OCI-LY3 (cell line): Measurements from ENCODE around the gene CTNNBL1.
A peak's percentile ranks its signal among the peaks of the same experiment; 100 is the strongest.

ENCODE experiments used
- H2AFZ ChIP-seq: fragments of 200-600, 300-600 bp; shearing (Covaris generic); 2 replicates; pipeline ENCODE4 v1.6.0; 2014; ENCODE audit warnings: antibody characterized with exemption, low read depth, low read length
- H3K27ac ChIP-seq: fragments of 200-600, 300-600 bp; sonication (generic); 2 replicates; pipeline ENCODE4 v1.5.1; 2014; ENCODE audit warnings: mild to moderate bottlenecking, low read length, moderate library complexity, mixed read lengths
- H3K27me3 ChIP-seq: fragments of 200-600, 300-600 bp; sonication (generic); 2 replicates; pipeline ENCODE4 v1.6.1; 2014; ENCODE audit warnings: low read depth, low read length, mixed read lengths
- H3K36me3 ChIP-seq: fragments of 200-600, 300-600 bp; sonication (generic); replicated peaks from 2 replicates; pipeline ENCODE3; 2014; ENCODE audit warnings: low read depth, low read length, mixed read lengths
- H3K4me1 ChIP-seq: fragments of 300-600, 200-600 bp; sonication (generic); 2 replicates; pipeline ENCODE4 v1.6.1; 2014; ENCODE audit warnings: low read length, mixed read lengths
- H3K4me2 ChIP-seq: fragments of 200-600, 300-600 bp; sonication (generic); 2 replicates; pipeline ENCODE4 v1.6.1; 2014; ENCODE audit warnings: low read length, mixed read lengths
- H3K4me3 ChIP-seq: fragments of 300-600, 200-600 bp; sonication (generic); 2 replicates; pipeline ENCODE4 v1.5.1; 2014; ENCODE audit warnings: antibody characterized with exemption, mild to moderate bottlenecking, low read length, moderate library complexity
- H3K79me2 ChIP-seq: fragments of 300-600, 200-600 bp; shearing (Covaris generic); 2 replicates; pipeline ENCODE4 v1.6.1; 2014; ENCODE audit warnings: mild to moderate bottlenecking, low read length, mixed read lengths
- H3K9ac ChIP-seq: fragments of 300-600, 200-600 bp; shearing (Covaris generic); 2 replicates; pipeline ENCODE4 v1.6.0; 2014; ENCODE audit warnings: mild to moderate bottlenecking, low read length, moderate library complexity
- H3K9me3 ChIP-seq: fragments of 200-600, 300-600 bp; shearing (Covaris generic); 2 replicates; pipeline ENCODE4 v1.6.1; 2014; ENCODE audit warnings: low read length, mixed read lengths; ENCODE audit not compliant: insufficient read depth
- H4K20me1 ChIP-seq: fragments of 200-600, 300-600 bp; sonication (generic); 2 replicates; pipeline ENCODE4 v1.6.1; 2016; ENCODE audit warnings: low read length, mixed read lengths; ENCODE audit not compliant: insufficient read depth
- EZH2phosphoT487 ChIP-seq: fragments of 200-600 bp; shearing (Covaris generic); IDR thresholded peaks from 2 replicates; pipeline ENCODE4 v1.6.1; 2018; ENCODE audit warnings: antibody characterized with exemption, mixed run types, low read depth
- TF ChIP-seq, protein P1 (sequence below): fragments of 200-600, 300-600 bp; sonication (generic); IDR thresholded peaks from 2 replicates; pipeline ENCODE4 v1.5.1; 2014; ENCODE audit warnings: antibody characterized with exemption, low read length, low read depth

CTNNBL1 gene

DNA sequence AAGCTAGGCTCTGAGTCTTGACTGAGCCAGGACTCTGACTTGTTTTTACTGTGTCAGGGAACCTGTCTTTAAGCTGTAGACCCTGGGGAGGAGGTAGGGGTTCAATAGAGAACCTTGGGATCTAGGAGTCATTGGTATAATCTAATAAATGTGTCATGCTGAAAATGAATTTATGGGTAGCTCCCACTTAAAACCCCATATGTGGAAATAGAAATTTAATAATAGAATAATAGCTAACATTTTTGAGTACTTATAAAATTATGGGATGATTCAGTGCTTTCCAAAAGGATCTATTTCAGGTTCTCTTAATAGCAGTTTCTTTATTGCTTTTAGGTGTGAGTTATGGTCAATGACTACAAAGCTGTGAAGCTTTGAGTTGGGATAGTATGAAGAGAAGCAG is 41.7 kb downstream of the CTNNBL1 start:
- H3K27me3 ChIP-seq: no peaks in the 10 kb centered on the region
- H3K27ac ChIP-seq: no peak overlapping the region
- no peak for TF ChIP-seq EZH2phosphoT487
- H3K9me3 ChIP-seq: no peaks in the 10 kb centered on the region
- H4K20me1 ChIP-seq: peaks cover 36% of the 10 kb centered on the region
- no peak overlapping the region for H2AFZ ChIP-seq
- no peak overlapping the region for H3K4me2 ChIP-seq
- H3K4me3 ChIP-seq: no peak overlapping the region
- H3K4me1 ChIP-seq: peaks cover 14% of the 10 kb centered on the region
- peaks cover 6% of the 10 kb centered on the region for H3K79me2 ChIP-seq
- H3K36me3 ChIP-seq: peaks cover 61% of the 10 kb centered on the region
- no peak overlapping the region for H3K9ac ChIP-seq

DNA sequence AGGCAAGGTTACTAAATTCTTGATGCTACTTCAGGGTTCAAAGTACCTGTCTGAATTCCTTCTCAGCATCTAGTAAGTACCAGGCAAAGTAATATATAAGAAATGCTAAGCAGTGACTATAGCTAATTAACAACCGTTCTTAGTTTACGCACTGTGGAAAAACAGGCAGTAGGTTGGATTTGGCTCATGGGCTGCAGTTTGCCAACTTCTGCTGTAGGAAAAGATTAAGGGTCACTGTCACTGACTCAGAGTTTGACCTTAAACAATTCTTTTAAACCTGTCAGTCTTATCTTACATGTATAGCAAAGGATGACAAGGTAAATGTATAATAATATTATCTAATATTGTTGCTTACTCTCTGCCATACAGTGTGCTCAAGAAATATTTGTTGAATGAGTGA is 42.3 kb downstream of the CTNNBL1 start:
- H3K36me3 ChIP-seq: peaks cover 61% of the 10 kb centered on the region
- no peaks in the 10 kb centered on the region for H3K27me3 ChIP-seq
- H3K4me1 ChIP-seq: peaks cover 14% of the 10 kb centered on the region

DNA sequence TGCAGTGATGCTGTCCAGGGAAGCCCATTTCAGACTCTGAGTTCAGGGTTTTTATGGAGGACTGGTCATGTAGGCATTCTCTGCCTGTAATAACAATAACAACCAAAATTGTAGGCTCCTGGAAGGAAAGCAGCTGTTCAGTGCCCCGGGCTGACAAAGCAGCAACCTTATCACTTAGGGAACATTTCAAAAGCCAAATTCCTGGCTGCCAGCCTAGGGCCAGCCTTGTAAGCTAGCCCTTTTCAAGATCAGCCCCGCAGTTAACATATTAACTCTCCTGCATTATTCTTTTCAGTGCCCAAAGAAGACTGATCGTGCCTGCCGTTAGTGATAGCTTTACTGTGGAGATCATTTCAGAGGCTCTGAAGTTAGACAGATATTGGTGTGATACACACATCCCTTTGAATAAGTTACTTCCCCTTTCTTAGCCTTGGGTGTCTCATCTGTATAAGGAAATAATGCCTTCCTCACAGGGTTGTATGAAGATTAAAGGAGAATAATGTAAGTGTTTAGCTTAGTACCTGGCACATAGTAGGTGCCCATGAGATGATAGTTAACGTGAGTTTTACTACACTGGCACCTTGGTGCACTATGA is 44.1 kb downstream of the CTNNBL1 start:
- Histone ChIP-seq H4K20me1 (peaks cover 24% of the 10 kb centered on the region; the same call in 1 of the 2 replicates), H2AFZ (no peak overlapping the region), H3K79me2 (0 out of 2 replicates have a peak, but pooled peaks cover 4% of the 10 kb centered on the region), H3K4me1 (peaks cover 18% of the 10 kb centered on the region), H3K27ac (0 out of 2 replicates have a peak overlapping the region, but pooled peaks have one; percentile 0), H3K4me2 (no peak overlapping the region), H3K4me3 (no peak overlapping the region), H3K36me3 (peaks cover 59% of the 10 kb centered on the region), H3K9me3 (no peaks in the 10 kb centered on the region), H3K9ac (no peak overlapping the region), H3K27me3 (no peaks in the 10 kb centered on the region)
- TF ChIP-seq, protein P1, sequence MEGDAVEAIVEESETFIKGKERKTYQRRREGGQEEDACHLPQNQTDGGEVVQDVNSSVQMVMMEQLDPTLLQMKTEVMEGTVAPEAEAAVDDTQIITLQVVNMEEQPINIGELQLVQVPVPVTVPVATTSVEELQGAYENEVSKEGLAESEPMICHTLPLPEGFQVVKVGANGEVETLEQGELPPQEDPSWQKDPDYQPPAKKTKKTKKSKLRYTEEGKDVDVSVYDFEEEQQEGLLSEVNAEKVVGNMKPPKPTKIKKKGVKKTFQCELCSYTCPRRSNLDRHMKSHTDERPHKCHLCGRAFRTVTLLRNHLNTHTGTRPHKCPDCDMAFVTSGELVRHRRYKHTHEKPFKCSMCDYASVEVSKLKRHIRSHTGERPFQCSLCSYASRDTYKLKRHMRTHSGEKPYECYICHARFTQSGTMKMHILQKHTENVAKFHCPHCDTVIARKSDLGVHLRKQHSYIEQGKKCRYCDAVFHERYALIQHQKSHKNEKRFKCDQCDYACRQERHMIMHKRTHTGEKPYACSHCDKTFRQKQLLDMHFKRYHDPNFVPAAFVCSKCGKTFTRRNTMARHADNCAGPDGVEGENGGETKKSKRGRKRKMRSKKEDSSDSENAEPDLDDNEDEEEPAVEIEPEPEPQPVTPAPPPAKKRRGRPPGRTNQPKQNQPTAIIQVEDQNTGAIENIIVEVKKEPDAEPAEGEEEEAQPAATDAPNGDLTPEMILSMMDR: no peak
- no peak for TF ChIP-seq EZH2phosphoT487

More for the DNA sequence above, 42.3 kb downstream of the CTNNBL1 start:
- Histone ChIP-seq H3K4me3 (no peak overlapping the region), H3K9me3 (no peaks in the 10 kb centered on the region), H3K79me2 (0 out of 2 replicates have a peak, but pooled peaks cover 4% of the 10 kb centered on the region), H3K4me2 (no peak overlapping the region), H3K27ac (no peak overlapping the region), H2AFZ (no peak overlapping the region), H3K9ac (no peak overlapping the region), H4K20me1 (peaks cover 35% of the 10 kb centered on the region)
- TF ChIP-seq EZH2phosphoT487: no peak
- TF ChIP-seq, protein P1: no peak

DNA sequence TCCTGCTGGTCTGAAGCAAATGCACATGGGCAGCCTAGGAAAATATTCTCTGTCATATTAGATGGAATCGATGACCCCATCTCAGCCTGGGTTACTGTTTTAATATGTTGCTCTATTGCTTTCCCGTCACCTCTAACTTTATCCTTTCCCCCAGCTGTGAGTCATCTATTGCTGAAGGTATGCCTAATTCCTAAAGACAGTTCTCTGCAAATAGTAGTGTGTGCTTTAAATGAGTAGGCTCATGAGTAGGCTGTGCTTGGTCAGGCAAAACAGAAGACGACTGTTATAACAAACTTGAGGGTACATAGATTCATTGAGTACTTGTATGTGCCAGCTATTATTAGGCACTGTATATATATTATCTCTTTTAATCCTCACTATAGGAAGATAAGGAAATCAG is 47.2 kb downstream of the CTNNBL1 start:
- Histone ChIP-seq H3K9ac (no peak overlapping the region), H3K27me3 (no peaks in the 10 kb centered on the region), H2AFZ (no peak overlapping the region), H4K20me1 (peaks cover 17% of the 10 kb centered on the region; the same call in 1 of the 2 replicates), H3K79me2 (peaks cover 7% of the 10 kb centered on the region; the same call in 1 of the 2 replicates), H3K9me3 (no peaks in the 10 kb centered on the region), H3K4me2 (no peak overlapping the region), H3K4me1 (peaks cover 20% of the 10 kb centered on the region), H3K36me3 (peaks cover 40% of the 10 kb centered on the region), H3K4me3 (no peak overlapping the region), H3K27ac (no peak overlapping the region)
- TF ChIP-seq, protein P1: no peak
- no peak for TF ChIP-seq EZH2phosphoT487
